ENCODE measurements around the gene AADAT. TPM values are rescaled to one million over a fixed set of nuclear protein-coding genes. Genes with fewer than 3 reads are reported as not detected.
"Not testable (repeated sequence)": the region's sequence is repeated elsewhere in the genome, so short reads cannot be mapped to it uniquely, and the experiment has no call there.

The AADAT gene
- total RNA-seq, 3 donors from 2014 or later = 5.6 to 6.2 (median 5.9) TPM

- no peak overlapping the region for H3K4me3 ChIP-seq
- H3K36me3 ChIP-seq = no peaks in the 10 kb centered on the region
- H3K4me1 ChIP-seq = no peaks in the 10 kb centered on the region
- no peaks in the 10 kb centered on the region for H3K9me3 ChIP-seq
- no peaks in the 10 kb centered on the region for H3K27me3 ChIP-seq
- H3K27ac ChIP-seq = no peak overlapping the region
- TF ChIP-seq POLR2AphosphoS5 (IDR thresholded peaks at IDR 0.05) (no peak), CTCF (IDR thresholded peaks at IDR 0.05) (no peak), POLR2A (IDR thresholded peaks at IDR 0.05) (no peak)
- intact Hi-C loops (cut with DNase I; ENCODE audit: low total_unique reads) = loop anchor here (5.0 kb wide), 1 partner anchor 115 kb away; no protein-coding TSS in a partner anchor
- DNase-seq (ENCODE audit: low spot score in 2 of 2) = no peak
Measured at GRCh38 chr4:170102426-170102825, 12.7 kb upstream of the AADAT start.

- H3K9me3 ChIP-seq; DNase-seq (ENCODE audit: low spot score in 2 of 2); H3K27me3 ChIP-seq; H3K36me3 ChIP-seq; H3K4me3 ChIP-seq; H3K27ac ChIP-seq; intact Hi-C loops (cut with DNase I; ENCODE audit: low total_unique reads); H3K4me1 ChIP-seq: not testable (repeated sequence)
Measured at GRCh38 chr4:170098171-170098570, 8.4 kb upstream of the AADAT start.

- intact Hi-C loops (cut with DNase I; ENCODE audit: low total_unique reads) = no loop called here
- TF ChIP-seq POLR2A (IDR thresholded peaks at IDR 0.05) = no peak
- no peak for TF ChIP-seq POLR2AphosphoS5 (IDR thresholded peaks at IDR 0.05)
- TF ChIP-seq CTCF (IDR thresholded peaks at IDR 0.05) = no peak
- no peaks in the 10 kb centered on the region for H3K27me3 ChIP-seq
- no peak overlapping the region for H3K4me3 ChIP-seq
- no peak overlapping the region for H3K27ac ChIP-seq
- DNase-seq (ENCODE audit: low spot score in 2 of 2) = no peak
- no peaks in the 10 kb centered on the region for H3K36me3 ChIP-seq
- H3K9me3 ChIP-seq = no peaks in the 10 kb centered on the region
- H3K4me1 ChIP-seq = no peaks in the 10 kb centered on the region
Measured at GRCh38 chr4:170097681-170098080, 7.9 kb upstream of the AADAT start.

DNA sequence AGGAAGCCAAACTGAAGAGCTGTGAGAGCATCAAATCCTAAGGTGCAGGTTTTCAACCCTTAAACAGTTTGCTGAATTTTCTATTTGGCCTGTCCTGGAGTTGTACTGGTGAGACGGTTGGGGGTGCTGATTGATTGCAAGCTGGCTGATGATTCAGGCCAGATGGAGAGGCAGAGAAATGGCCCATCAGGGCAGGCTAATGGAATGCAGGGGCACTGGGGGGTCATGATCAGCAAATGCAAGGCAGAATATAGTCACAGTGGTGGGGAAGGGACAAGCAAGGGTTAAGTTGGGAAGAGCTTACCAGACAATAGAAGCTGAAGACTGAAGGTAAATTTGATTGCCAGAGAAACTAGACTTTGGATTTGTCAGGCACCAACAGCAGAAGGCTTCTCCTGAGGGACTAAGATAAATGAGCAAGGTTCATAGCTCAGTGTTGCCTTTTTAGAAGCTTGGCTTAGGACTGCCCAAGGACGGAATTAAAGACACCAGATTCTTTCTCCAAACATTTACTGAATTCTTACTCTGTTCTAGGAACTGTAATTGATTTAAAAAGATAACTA, 4.3 kb upstream of the AADAT start:
- H3K9me3 ChIP-seq = no peaks in the 10 kb centered on the region
- H3K4me3 ChIP-seq = no peak overlapping the region
- H3K27me3 ChIP-seq = no peaks in the 10 kb centered on the region
- TF ChIP-seq POLR2AphosphoS5 (IDR thresholded peaks at IDR 0.05) (no peak), POLR2A (IDR thresholded peaks at IDR 0.05) (no peak), CTCF (IDR thresholded peaks at IDR 0.05) (no peak)
- no peaks in the 10 kb centered on the region for H3K4me1 ChIP-seq
- no peaks in the 10 kb centered on the region for H3K36me3 ChIP-seq
- no peak for DNase-seq (ENCODE audit: low spot score in 2 of 2)
- intact Hi-C loops (cut with DNase I; ENCODE audit: low total_unique reads) = no loop called here
- H3K27ac ChIP-seq = no peak overlapping the region

GRCh38 chr4:170091069-170091696, 1.4 kb upstream of the AADAT start:
- Histone ChIP-seq H3K36me3 (no peaks in the 10 kb centered on the region), H3K9me3 (no peaks in the 10 kb centered on the region), H3K27me3 (no peaks in the 10 kb centered on the region), H3K4me1 (no peaks in the 10 kb centered on the region), H3K27ac (no peak overlapping the region), H3K4me3 (no peak overlapping the region)
- TF ChIP-seq POLR2A (IDR thresholded peaks at IDR 0.05) (no peak), CTCF (IDR thresholded peaks at IDR 0.05) (no peak), POLR2AphosphoS5 (IDR thresholded peaks at IDR 0.05) (no peak)
- DNase-seq (ENCODE audit: low spot score in 2 of 2) = no peak
- intact Hi-C loops (cut with DNase I; ENCODE audit: low total_unique reads) = no loop called here
